Stimulated activated CD4-positive, alpha-beta T cell treated with anti-CD3 and anti-CD28 coated beads, Interleukin-4, amount 100 ng/mL, for 48 hours (primary cell): ENCODE data around the gene NUB1.

Experiments
- DNase-seq, 2 donors: peaks; one replicate each; pipeline ENCODE4 v3.0.0-alpha.2; 2020; ENCODE audit warnings: low read depth in 2 of 2

Gene NUB1

DNA sequence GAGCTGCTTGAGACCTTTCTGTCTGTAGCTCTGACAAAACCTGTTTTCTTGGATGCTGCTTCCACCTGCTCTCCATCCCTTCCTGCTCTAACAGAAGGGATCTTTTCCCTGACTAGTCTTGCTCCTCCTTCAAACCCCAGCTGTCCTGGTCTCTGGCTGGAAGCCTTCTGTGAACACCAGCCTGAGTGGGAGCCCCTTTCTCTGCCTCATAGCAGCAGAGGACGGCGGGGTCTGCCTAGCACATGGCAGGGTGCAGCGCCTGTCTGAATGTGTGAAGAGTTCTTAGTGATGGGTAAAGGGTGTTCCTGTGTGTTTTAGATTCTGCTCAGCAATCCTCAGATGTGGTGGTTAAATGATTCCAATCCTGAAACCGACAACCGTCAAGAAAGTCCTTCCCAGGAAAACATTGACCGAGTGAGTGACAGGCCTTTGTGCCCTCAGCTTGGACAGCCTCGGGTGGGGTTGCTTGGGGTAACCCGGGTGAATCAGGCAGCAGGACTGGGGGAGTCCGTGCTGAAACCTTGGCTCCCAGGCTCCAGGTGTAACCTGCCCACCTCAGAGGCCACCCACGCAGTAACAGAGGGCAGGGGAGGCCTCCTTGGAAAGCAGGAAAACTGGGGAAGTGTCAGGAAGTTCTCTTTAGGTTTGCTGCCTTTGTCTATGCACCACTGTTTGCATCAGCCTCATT is 34.1 kb downstream of the NUB1 start:
- no peak for DNase-seq

GRCh38 chr7:151376218-151376902 is 34.7 kb downstream of the NUB1 start:
- no peak for DNase-seq

- DNase-seq = no peak
Measured at GRCh38 chr7:151377406-151377805, 35.8 kb downstream of the NUB1 start.

DNA sequence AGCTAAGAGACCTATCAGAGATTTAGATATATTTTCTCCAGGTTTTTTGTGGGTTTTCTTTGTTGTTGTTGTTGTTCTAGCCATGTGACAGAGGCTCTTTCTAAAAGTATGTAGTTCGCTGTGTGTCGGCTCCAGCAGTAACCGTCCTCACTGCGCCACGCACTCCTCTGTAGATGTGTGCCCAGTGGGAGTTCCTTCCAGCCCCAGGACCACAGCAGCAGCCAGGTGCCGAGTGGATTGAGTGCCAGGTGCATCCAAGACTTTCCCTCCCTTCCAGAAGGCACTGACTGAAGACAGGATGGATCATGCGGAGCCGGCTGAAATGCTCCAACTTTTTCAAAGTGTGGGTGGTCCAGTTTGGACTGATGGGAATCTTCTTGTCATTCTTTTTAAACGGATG is 36.4 kb downstream of the NUB1 start:
- DNase-seq = no peak

DNA sequence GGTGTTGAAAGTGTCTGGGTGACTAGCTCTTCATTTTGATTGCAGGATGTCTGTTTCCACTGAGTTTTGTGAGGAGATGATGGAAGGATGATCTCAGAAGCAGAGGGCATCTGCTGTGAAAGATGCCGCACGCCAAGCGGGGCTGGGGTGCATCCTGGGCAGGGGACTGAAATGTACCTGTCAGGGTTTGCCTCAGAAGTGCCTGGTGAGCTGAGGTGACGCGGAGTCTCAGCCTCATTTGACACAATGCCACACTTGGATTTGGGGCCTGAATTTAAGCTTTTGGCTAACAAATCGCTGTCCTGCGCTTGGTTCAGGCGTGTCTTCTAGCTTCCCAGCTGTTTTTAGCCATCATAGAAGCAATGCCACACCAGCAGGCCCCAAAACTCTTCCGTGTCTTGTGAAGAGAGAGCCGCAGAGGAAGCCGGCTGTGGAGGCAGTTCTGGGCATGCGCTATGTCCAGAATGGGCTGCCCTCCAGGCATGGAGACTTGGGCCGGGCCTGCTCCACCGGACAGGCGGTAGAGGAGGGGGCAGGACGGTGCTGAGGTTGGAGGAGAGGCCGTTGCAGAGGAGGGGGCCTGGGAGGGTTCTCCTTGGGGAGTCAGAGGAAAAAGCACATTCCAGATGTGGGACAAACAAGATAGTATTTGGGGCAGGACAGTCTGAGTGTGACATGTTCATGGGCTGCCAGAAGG is 37.0 kb downstream of the NUB1 start:
- DNase-seq = no peak

DNA sequence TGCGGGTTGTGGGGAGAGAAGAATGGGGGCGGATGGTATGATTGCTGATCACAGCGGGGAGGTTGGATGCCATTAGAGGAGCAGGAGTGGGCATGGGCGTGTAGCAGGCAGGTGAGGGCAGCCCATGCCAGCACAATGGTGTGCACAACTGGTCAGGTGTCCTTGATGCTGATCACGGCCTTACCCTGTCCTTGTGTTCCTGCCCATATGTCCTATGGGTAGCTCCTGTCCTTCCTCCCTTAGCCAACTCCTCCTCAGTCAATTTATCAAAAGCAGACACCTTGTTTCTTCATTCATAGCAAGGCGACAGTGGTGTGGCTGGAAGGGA is 37.5 kb downstream of the NUB1 start:
- no peak for DNase-seq

DNA sequence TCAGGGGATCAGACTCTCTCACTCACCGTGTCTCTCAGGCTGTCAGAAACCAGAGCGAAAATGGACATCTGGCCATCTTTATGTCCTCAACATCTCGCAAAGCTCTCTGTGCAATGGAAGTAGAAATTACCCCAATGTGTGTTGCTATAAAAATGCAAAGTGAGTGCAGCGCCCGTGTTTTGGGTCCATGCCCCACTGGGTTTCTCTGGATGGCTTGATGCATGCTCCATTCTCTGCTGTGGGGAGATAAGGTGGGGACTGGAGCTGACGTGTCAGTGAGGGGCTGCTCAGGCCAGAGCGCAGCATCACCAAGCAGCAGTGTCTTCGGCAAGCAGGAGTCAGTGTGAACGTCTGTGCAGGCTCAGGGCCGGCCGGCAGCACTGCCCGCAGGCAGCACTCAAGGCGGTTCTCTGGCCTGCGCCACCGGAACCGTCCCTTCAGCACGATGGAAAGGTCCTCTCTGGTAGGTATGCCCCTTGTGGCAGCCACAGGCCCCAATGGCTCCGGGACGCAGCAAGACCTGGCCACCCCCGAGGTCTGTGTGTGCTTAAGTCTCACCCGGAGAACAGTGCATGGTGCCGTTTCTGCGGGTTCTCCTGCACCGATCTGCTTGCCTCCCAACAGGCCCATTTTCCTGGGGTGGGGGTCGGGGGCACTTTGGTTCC is 38.1 kb downstream of the NUB1 start:
- DNase-seq = no peak

GRCh38 chr7:151380199-151381097 is 38.8 kb downstream of the NUB1 start:
- no peak for DNase-seq

GRCh38 chr7:151381098-151381347 is 39.4 kb downstream of the NUB1 start:
- no peak for DNase-seq

GRCh38 chr7:151381348-151382078 is 39.9 kb downstream of the NUB1 start:
- no peak for DNase-seq

DNA sequence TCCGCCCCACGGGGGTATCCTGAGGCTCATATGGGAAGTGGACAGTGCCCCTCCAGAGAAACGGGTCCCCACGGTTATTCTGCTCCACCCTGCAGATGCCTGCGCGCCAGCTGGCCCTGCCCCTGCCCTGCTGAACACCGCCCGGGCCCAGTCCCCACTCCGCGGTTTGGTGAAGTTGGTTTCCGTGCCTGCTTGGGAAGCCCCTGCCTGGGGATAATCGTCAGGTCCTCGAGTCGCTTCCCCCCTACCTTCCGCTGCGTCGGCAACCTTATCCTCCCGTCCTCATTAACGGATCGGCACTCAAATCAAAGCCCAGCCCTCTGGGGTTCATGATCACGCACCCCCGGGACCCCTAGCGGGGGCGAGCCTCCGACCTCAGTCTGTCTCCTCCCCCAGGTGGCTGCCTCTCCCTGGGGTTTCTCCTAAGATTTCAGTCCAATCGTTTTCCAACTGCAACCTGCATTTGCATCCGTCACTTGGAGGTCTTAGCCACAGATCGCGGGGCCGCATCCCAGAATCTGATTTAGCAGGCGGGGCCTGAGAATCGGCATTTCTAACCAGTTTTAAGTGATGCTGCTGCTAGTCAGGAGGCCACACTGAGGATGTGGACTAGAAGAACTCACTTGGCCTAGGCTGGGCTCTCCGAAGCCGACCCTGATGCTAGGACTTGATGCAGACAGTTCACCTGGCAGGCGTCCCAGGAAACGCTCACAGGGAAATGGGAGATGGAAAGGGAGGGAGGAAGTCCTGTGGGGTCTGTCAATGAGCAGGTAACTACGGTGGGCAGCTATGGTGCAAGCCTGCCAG is 40.7 kb downstream of the NUB1 start:
- DNase-seq = no peak

DNA sequence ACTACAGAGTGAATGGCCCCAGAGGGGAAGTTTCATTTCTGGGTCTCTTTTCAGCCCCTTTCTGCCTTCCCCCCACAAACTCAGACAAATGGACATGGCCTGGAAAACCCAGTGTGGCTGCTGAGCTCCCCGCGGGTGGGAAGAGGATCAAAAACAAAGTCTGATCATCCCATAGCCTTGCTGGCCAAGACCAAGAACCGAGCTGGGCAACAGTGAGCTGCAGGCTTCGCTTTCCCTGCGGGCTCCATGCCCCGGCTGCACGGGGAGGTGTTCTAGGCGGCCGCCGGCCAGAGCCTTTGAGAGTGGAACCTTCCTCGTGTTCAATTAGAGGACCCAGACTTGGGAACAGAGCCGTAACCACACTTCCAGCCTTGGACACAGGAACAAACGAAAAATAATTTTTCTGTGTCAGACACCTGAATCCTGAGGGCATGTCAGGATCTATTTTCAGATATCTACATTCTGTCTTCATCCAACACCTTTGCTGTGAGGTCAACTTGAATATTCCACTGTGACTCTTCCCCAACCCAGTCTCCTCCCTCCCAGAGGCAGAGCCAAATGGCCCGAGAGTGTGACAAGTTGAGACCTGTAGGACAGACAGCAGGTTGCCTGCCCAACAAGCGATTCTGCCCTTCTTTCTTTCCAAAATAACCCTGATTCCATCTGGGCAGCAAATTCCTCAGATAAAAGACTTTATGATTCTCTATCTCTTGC is 42.2 kb downstream of the NUB1 start:
- no peak for DNase-seq

DNA sequence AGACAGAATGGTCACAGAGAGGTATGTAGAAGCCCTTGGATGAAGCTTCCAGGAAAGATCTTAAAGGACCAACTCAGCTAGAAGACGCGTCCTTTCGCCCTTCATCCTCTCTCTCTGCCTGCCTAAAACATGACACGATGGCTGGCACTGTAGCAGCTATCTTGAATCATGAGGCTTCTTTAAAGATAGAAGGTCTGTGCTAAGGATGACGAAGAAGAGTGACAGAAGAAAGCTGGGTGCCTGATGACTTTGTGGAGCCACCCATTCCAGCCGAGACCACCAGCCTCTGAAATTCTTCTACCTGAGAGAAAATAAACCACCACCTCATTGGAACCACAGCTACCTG is 42.7 kb downstream of the NUB1 start:
- DNase-seq = no peak

GRCh38 chr7:151384776-151385625 is 43.4 kb downstream of the NUB1 start:
- DNase-seq = no peak

GRCh38 chr7:151385626-151386300 is 44.2 kb downstream of the NUB1 start:
- DNase-seq = no peak

DNA sequence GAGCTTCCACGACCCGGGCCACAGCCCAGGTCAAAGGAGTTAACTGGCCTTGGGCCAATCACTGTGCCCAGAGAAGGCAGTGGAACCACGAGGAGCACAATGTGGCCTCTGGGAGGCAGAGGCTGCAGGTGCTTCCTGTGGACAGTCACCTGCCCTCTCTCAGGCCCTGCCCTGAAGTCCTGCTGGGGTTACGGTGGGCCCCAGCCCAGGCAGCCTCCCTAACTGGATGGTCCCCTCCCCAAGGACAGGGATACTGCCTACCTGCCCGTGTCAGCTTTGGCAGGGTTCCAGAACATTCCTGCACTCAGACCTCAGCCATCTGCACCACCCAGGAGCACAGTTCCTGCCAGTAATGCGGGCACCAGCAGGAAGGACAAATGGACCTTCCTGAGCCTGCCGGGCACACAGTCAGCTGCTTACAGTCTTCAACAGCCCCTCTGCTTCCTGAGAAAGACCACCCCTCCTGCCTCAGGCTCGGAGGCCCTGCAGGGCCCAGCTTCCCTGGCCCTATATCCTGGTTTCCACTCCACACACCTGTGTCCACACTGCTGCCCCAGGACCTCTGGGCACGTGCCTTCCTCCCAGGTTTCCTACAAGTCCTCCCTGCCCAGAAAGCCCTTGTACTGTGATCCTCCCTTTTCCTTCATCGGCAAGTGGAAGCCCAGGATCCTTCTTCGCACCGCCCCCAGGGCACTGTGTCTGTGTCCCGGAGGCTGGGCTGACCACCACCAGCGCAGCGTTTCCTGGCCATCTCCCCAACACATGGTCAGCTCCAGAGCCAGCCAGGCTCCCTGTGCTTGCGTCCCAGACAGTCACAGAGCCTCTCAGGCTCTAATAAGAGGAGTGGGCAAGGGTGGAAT is 44.9 kb downstream of the NUB1 start:
- no peak for DNase-seq
